Kidney glomerular epithelial cell (primary cell): ENCODE results near the gene RTL10.

Experiments
- DNase-seq: peaks from one replicate; lab custom pipeline; 2025; lab: John Stamatoyannopoulos, UW

RTL10 gene

GRCh38 chr22:19862619-19863246, 8.1 kb upstream of the RTL10 start:
- DNase-seq, result no peak

GRCh38 chr22:19859861-19860510, 5.3 kb upstream of the RTL10 start:
- DNase-seq, result no peak

DNA sequence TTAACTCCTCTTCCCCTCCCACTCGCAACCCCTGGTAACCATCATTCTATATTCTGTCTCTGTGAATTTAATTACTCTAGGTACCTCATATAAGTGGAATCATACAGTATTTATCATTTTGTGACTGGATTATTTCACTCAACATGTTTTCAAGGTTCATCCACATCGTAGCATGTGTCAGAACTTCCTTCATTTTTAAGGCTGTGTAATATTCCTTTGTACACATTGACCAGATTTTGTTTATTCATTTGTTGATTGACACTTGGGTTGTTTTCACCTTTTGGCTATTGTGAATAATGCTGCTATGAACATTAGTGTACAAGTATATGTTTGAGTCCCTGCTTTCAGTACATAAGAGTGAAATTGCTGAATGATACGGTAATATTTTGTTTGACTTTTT, 2.7 kb upstream of the RTL10 start:
- DNase-seq, result no peak

DNA sequence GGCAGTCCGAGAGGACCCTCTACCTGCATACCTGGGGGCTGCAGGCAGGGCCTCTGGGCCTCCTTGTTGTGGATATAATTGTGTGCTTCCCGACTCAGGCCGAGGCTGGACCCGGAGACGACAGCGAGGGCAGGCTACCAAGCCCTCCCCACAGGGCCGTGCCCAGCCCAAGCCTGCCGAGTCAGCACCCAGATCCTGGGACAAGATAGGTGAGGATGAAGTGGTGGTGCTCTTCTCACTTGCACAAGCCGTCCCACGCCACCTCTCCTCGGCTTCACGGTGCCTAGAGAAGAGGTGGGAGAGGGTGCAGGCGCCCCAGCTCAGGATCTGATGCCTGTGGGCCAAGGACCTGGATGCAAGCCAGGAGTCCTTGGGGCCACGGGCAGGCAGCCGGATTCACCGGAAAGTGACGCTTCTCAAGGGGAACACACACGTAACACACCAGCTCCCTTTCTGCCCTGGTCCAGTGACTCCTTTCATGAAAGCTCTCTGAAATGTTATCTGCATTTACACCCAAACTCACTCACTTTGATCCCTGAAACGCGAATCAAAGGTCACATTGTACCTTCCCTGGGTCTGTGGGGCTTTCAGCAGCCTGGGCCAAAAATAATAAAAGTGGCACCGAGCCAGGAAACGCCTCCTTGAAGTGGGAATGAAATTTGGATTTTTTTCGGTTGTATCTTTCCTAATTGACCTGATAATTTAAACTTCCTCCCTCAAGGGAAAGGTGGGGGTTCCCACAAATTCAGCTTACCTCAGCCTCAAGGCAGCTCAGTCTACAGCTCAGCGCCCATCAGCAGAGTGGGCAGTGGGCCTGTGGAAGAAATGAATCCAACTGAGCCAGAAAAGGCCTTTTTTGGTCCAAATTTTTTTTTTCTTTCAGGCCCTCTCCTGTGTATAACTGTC, 1.1 kb upstream of the RTL10 start:
- DNase-seq, result peak; percentile 40

- no peak for DNase-seq
Measured at GRCh38 chr22:19853879-19854777, 546 bp downstream of the RTL10 start.

DNA sequence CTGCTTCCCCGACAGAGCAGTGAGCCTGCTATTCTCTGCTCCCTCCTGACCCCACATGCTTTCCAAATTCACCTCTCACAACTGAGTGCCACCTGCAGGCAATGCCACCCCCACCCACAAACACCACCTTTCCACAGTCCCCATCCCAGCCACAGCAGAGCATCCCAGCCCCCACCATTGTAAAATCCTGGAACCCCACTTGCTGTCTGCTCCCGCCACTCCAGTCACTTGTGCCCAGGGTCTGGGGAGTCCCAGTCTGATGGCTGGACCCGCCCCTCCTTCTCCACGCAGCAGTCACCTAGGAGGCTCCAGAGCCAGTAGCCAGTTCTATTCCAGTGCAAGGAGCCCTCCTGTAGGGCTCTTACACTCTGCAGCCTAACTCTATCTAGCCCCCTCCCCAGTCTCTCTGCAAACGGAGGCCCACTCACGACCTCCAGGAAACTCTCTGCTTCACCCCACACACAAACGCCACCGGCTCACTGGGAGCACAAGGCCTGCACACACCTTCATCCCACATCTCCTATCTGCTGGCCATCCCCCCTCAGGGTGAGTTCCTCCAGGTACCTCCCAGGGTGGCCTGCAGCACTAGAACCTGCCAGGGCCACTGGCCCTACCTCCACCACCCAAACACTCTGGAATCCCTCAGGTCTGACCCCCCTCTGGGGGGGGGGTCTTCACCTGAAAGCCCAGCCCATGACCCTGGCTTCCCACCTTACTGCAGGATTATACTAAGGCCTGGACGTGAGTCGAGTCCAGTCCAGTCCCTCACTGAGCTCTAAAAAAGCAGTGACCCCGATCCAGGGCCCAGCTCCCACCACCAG, 1.4 kb downstream of the RTL10 start:
- no peak for DNase-seq

GRCh38 chr22:19852177-19852781, 2.4 kb downstream of the RTL10 start:
- no peak for DNase-seq

- no peak for DNase-seq
Measured at GRCh38 chr22:19851291-19852176, 3.1 kb downstream of the RTL10 start.

DNA sequence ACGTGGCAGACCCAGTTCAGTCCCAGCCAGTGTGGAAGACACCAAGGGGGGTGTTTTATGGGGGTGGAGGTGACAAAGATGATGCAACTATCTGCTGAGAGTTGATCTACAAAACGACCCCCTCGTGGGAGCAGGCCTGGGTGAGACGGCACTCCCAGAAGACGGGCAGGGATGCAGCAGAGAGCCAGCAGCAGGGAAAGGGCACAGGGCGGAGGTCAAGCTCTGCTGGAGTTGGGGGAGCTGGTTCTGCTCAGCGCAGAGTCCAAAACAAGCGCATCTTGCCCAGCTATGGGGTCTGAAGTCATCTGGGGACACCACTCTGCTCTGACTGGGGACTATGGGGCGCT, 3.9 kb downstream of the RTL10 start:
- DNase-seq, result no peak

GRCh38 chr22:19849835-19850762, 4.6 kb downstream of the RTL10 start:
- no peak for DNase-seq

DNA sequence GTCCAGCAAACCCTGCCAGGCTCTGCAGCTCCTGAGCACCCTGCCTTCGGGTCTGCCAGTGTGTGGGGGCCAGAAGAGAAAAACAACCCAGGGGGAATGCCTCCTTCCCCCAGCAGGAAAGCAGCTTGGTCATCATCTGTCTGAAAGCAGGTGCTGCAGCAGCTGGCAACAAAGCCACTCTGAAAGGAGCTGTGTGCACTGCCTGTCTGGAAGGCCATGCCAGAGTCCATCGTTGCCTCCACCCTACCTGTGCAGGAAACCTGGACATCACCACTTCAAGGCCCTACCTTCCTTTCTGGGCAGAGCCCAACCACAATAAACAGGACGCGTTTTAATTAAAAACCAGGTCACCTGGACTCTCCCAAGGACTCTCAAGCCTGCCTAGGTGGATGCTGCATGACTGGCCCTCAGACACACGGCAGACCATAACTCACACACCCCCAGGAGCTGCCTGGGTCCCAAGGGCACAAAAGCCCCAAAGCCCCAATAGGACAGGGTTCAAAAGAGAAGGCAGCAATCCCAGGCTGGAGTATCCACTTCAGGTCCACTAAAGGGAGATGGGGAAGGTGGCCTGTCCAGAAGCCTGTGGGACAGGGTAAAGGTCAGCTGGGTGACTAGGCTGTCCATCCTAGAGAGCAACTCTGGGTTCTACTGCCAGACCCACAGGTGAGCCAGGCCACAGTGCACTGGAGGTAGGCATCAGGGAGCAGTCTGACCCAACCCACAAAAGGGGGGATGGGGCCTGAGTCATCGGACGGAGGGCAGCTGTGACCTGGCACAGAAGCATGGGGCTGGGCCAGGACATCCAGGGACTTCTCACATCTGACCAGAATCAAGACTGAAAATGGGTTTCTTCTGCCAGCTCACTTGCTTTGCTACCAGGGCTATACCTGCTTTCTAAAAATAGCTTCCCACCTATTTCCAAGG, 6.1 kb downstream of the RTL10 start:
- peak; percentile 11 for DNase-seq

DNA sequence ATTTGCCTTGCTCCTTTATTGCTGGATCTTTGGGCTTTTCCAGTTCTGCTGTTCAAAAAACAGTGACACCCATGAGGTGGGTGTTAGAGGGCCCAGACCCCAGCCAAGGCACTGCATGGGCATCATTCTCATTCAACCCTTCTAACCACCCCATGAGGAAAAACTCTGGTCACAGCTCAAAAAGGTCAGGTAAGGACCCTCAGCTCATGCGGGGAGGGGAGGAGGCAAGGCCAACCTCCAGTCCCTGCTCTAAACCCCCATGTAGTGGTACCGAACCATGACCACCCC, 7.4 kb downstream of the RTL10 start:
- DNase-seq, result no peak

- DNase-seq, result no peak
Measured at GRCh38 chr22:19846620-19847344, 7.9 kb downstream of the RTL10 start.

- no peak for DNase-seq
Measured at GRCh38 chr22:19845054-19845722, 9.5 kb downstream of the RTL10 start.

DNA sequence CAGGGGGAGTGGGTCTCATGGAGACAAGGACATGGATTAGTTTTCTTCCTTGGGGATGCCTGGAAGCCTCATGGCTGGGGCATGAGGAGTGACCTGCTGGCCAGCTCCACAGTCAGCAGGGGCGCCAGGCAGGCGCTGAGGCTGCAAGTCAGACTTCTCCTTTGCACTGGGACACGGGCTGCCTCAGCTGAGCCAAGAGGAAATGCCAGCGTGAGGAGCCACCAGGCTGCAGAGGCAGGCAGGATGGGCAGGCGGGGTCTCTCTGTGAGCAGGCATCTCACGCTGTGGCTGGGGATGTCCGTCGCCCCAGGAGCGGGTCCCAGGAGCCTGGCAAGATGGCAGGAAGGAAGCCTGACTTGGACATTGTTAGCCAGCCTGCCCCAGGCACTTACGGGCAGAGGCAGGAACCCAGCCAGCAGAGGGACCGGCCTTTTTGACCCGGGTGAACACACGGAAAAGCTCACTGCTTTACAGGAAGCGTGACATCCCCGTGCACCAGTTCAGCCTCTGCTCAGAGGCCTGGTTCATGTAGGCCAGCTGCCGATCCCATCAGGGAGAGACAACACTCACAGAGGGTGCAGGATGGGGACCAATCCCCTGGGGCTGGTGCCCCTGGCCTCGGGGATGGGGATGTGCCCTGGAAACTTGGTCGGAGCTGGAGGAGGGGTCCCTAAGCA, 10.2 kb downstream of the RTL10 start:
- no peak for DNase-seq

DNA sequence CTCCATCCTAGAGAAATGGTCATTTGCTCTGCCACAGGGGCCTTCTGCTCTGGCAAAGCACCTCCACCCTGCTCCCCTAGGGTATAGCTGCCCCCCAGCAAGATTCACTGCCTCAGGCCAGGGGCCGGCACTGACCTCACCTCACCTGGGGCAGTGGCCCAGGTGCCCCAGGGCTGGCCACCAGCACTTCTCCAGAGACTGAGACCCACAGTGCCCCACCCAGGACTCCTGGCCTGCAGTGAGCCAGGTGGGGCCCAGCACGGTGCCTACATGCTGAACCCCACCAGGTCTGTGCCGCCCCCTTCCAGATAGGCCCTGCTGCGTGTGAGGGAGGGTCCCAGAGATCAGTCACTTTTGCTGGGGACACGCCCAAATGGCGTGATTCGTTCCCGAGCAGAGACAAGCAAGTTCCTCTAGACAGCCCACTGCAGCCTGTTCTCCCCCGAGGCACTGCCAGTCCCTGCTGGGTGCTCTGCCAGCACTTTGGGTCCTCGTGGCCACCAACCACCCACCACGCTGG, 10.8 kb downstream of the RTL10 start:
- DNase-seq, result no peak
